ENCODE data around the gene TMEM61.
"Not testable (repeated sequence)": the region's sequence is repeated elsewhere in the genome, so short reads cannot be mapped to it uniquely, and the experiment has no call there.

The TMEM61 gene

GRCh38 chr1:54980528-54981241, at the start of gene TMEM61:
Gene TMEM61, plus strand, starts transcription at chr1:54980628. Its CDS starts 438 bp downstream, at chr1:54981066.
- Histone ChIP-seq H3K4me3 (ENCODE audit: low read depth, low read length) (peak within 1 kb of the TSS; percentile 36), H3K36me3 (ENCODE audit: control insufficient read depth, insufficient read depth, low read length) (no peaks in the 10 kb centered on the region), H3K9me3 (ENCODE audit: control insufficient read depth, insufficient read depth, low read length) (no peaks in the 10 kb centered on the region), H3K9ac (ENCODE audit: low read depth, low read length) (no peak within 1 kb of the TSS), H3K4me1 (ENCODE audit: control insufficient read depth, insufficient read depth, low read length) (no peaks in the 10 kb centered on the region), H3K27me3 (ENCODE audit: control insufficient read depth, insufficient read depth, low read length) (peaks cover 21% of the 10 kb centered on the region)

GRCh38 chr1:54931275-54931840, 49.1 kb upstream of the TMEM61 start:
- Histone ChIP-seq H3K36me3 (ENCODE audit: control insufficient read depth, insufficient read depth, low read length) (no peaks in the 10 kb centered on the region), H3K9ac (ENCODE audit: low read depth, low read length) (no peak overlapping the region), H3K4me1 (ENCODE audit: control insufficient read depth, insufficient read depth, low read length) (no peaks in the 10 kb centered on the region), H3K4me3 (ENCODE audit: low read depth, low read length) (no peak overlapping the region), H3K9me3 (ENCODE audit: control insufficient read depth, insufficient read depth, low read length) (no peaks in the 10 kb centered on the region), H3K27me3 (ENCODE audit: control insufficient read depth, insufficient read depth, low read length) (no peaks in the 10 kb centered on the region)

- not testable (repeated sequence) for H3K36me3 ChIP-seq (ENCODE audit: control insufficient read depth, insufficient read depth, low read length); H3K4me1 ChIP-seq (ENCODE audit: control insufficient read depth, insufficient read depth, low read length); H3K4me3 ChIP-seq (ENCODE audit: low read depth, low read length); H3K9me3 ChIP-seq (ENCODE audit: control insufficient read depth, insufficient read depth, low read length); H3K27me3 ChIP-seq (ENCODE audit: control insufficient read depth, insufficient read depth, low read length); H3K9ac ChIP-seq (ENCODE audit: low read depth, low read length)
Measured at GRCh38 chr1:54934081-54934480, 46.3 kb upstream of the TMEM61 start.

GRCh38 chr1:54934869-54935268, 45.6 kb upstream of the TMEM61 start:
- no peak overlapping the region for H3K9ac ChIP-seq (ENCODE audit: low read depth, low read length)
- peaks cover 8% of the 10 kb centered on the region for H3K4me1 ChIP-seq (ENCODE audit: control insufficient read depth, insufficient read depth, low read length)
- no peaks in the 10 kb centered on the region for H3K36me3 ChIP-seq (ENCODE audit: control insufficient read depth, insufficient read depth, low read length)
- H3K4me3 ChIP-seq (ENCODE audit: low read depth, low read length) = no peak overlapping the region
- no peaks in the 10 kb centered on the region for H3K27me3 ChIP-seq (ENCODE audit: control insufficient read depth, insufficient read depth, low read length)
- H3K9me3 ChIP-seq (ENCODE audit: control insufficient read depth, insufficient read depth, low read length) = no peaks in the 10 kb centered on the region

- Histone ChIP-seq H3K27me3 (ENCODE audit: control insufficient read depth, insufficient read depth, low read length) (no peaks in the 10 kb centered on the region), H3K9me3 (ENCODE audit: control insufficient read depth, insufficient read depth, low read length) (no peaks in the 10 kb centered on the region), H3K4me1 (ENCODE audit: control insufficient read depth, insufficient read depth, low read length) (peaks cover 8% of the 10 kb centered on the region), H3K4me3 (ENCODE audit: low read depth, low read length) (no peak overlapping the region), H3K36me3 (ENCODE audit: control insufficient read depth, insufficient read depth, low read length) (no peaks in the 10 kb centered on the region), H3K9ac (ENCODE audit: low read depth, low read length) (no peak overlapping the region)
Measured at GRCh38 chr1:54936791-54937190, 43.6 kb upstream of the TMEM61 start.

GRCh38 chr1:54937469-54937868, 43.0 kb upstream of the TMEM61 start:
- H3K4me3 ChIP-seq (ENCODE audit: low read depth, low read length) = no peak overlapping the region
- H3K27me3 ChIP-seq (ENCODE audit: control insufficient read depth, insufficient read depth, low read length) = no peaks in the 10 kb centered on the region
- no peak overlapping the region for H3K9ac ChIP-seq (ENCODE audit: low read depth, low read length)
- peaks cover 8% of the 10 kb centered on the region for H3K4me1 ChIP-seq (ENCODE audit: control insufficient read depth, insufficient read depth, low read length)
- H3K9me3 ChIP-seq (ENCODE audit: control insufficient read depth, insufficient read depth, low read length) = no peaks in the 10 kb centered on the region
- no peaks in the 10 kb centered on the region for H3K36me3 ChIP-seq (ENCODE audit: control insufficient read depth, insufficient read depth, low read length)

- not testable (repeated sequence) for H3K4me1 ChIP-seq (ENCODE audit: control insufficient read depth, insufficient read depth, low read length); H3K9me3 ChIP-seq (ENCODE audit: control insufficient read depth, insufficient read depth, low read length); H3K9ac ChIP-seq (ENCODE audit: low read depth, low read length); H3K27me3 ChIP-seq (ENCODE audit: control insufficient read depth, insufficient read depth, low read length); H3K36me3 ChIP-seq (ENCODE audit: control insufficient read depth, insufficient read depth, low read length); H3K4me3 ChIP-seq (ENCODE audit: low read depth, low read length)
Measured at GRCh38 chr1:54938955-54939354, 41.5 kb upstream of the TMEM61 start.

GRCh38 chr1:54940042-54940441, 40.4 kb upstream of the TMEM61 start:
- Histone ChIP-seq H3K9me3 (ENCODE audit: control insufficient read depth, insufficient read depth, low read length) (no peaks in the 10 kb centered on the region), H3K36me3 (ENCODE audit: control insufficient read depth, insufficient read depth, low read length) (no peaks in the 10 kb centered on the region), H3K4me3 (ENCODE audit: low read depth, low read length) (no peak overlapping the region), H3K27me3 (ENCODE audit: control insufficient read depth, insufficient read depth, low read length) (no peaks in the 10 kb centered on the region), H3K9ac (ENCODE audit: low read depth, low read length) (no peak overlapping the region), H3K4me1 (ENCODE audit: control insufficient read depth, insufficient read depth, low read length) (peaks cover 8% of the 10 kb centered on the region)

- H3K36me3 ChIP-seq (ENCODE audit: control insufficient read depth, insufficient read depth, low read length) = no peaks in the 10 kb centered on the region
- no peaks in the 10 kb centered on the region for H3K27me3 ChIP-seq (ENCODE audit: control insufficient read depth, insufficient read depth, low read length)
- no peaks in the 10 kb centered on the region for H3K9me3 ChIP-seq (ENCODE audit: control insufficient read depth, insufficient read depth, low read length)
- no peak overlapping the region for H3K4me3 ChIP-seq (ENCODE audit: low read depth, low read length)
- H3K9ac ChIP-seq (ENCODE audit: low read depth, low read length) = no peak overlapping the region
- peaks cover 2% of the 10 kb centered on the region for H3K4me1 ChIP-seq (ENCODE audit: control insufficient read depth, insufficient read depth, low read length)
Measured at GRCh38 chr1:54942976-54943375, 37.5 kb upstream of the TMEM61 start.

- H3K4me3 ChIP-seq (ENCODE audit: low read depth, low read length) = no peak overlapping the region
Measured at GRCh38 chr1:54944610-54945392, 35.6 kb upstream of the TMEM61 start.

GRCh38 chr1:54945393-54945936, 35.0 kb upstream of the TMEM61 start:
- H3K4me3 ChIP-seq (ENCODE audit: low read depth, low read length) = no peak overlapping the region
- H3K36me3 ChIP-seq (ENCODE audit: control insufficient read depth, insufficient read depth, low read length) = no peaks in the 10 kb centered on the region
- peaks cover 3% of the 10 kb centered on the region for H3K4me1 ChIP-seq (ENCODE audit: control insufficient read depth, insufficient read depth, low read length)
- no peak overlapping the region for H3K9ac ChIP-seq (ENCODE audit: low read depth, low read length)
- no peaks in the 10 kb centered on the region for H3K27me3 ChIP-seq (ENCODE audit: control insufficient read depth, insufficient read depth, low read length)
- no peaks in the 10 kb centered on the region for H3K9me3 ChIP-seq (ENCODE audit: control insufficient read depth, insufficient read depth, low read length)

More at GRCh38 chr1:54944610-54945392, 35.6 kb upstream of the TMEM61 start:
- H3K9me3 ChIP-seq (ENCODE audit: control insufficient read depth, insufficient read depth, low read length) = no peaks in the 10 kb centered on the region
- H3K4me1 ChIP-seq (ENCODE audit: control insufficient read depth, insufficient read depth, low read length) = no peaks in the 10 kb centered on the region
- no peaks in the 10 kb centered on the region for H3K36me3 ChIP-seq (ENCODE audit: control insufficient read depth, insufficient read depth, low read length)
- no peaks in the 10 kb centered on the region for H3K27me3 ChIP-seq (ENCODE audit: control insufficient read depth, insufficient read depth, low read length)
- no peak overlapping the region for H3K9ac ChIP-seq (ENCODE audit: low read depth, low read length)

All from iPS-15b (cell line).